Lower leg skin (tissue), 3 donors: ENCODE results near the gene SSTR3.

Source experiments
- CTCF ChIP-seq, 3 donors: fragments of 450-650 bp; IDR thresholded peaks; one replicate each; pipeline ENCODE4 v1.5.1; 2016; ENCODE audit warnings: antibody characterized with exemption in 3 of 3, mild to moderate bottlenecking in 3 of 3, moderate library complexity in 2 of 3
- POLR2A ChIP-seq, 2 donors: fragments of 450-650 bp; IDR thresholded peaks; one replicate each; pipeline ENCODE4 v1.6.1; 2016 to 2017; ENCODE audit warnings: antibody characterized with exemption in 2 of 2, mild to moderate bottlenecking in 1 of 2, moderate library complexity in 1 of 2

- TF ChIP-seq CTCF (IDR thresholded peaks at IDR 0.05), result no peak
- TF ChIP-seq POLR2A (IDR thresholded peaks at IDR 0.05), result no peak
Measured at GRCh38 chr22:37218771-37219411, 6.6 kb upstream of the SSTR3 start.
